ENCODE measurements around the gene TBL1X. TPM values are rescaled to one million over a fixed set of nuclear protein-coding genes. Genes with fewer than 3 reads are reported as not detected.

Gene TBL1X
- total and polyA plus RNA-seq, 2 experiments from 2014 or later, result 8.7 to 26.9 TPM

GRCh38 chrX:9677098-9677739 lies 212.4 kb downstream of the TBL1X start:
- no peak overlapping the region for H3K4me2 ChIP-seq
- no peak for DNase-seq (ENCODE audit: low spot score)

More at GRCh38 chrX:9677098-9677739, 212.4 kb downstream of the TBL1X start:
- no peak overlapping the region for H3K4me3 Mint-ChIP-seq
- H2AFZ ChIP-seq, result no peak overlapping the region
- no peak for ATAC-seq
- no peaks in the 10 kb centered on the region for H3K27me3 Mint-ChIP-seq (ENCODE audit: insufficient read depth, low read depth, poor library complexity)
- no peaks in the 10 kb centered on the region for H3K36me3 ChIP-seq (ENCODE audit: insufficient read depth)
- no peaks in the 10 kb centered on the region for H3F3A ChIP-seq (replicated peaks; ENCODE audit: low read depth)
- no peaks in the 10 kb centered on the region for H3K9me2 ChIP-seq (ENCODE audit: insufficient read depth)
- H3K4me1 ChIP-seq (ENCODE audit: insufficient read depth), result no peaks in the 10 kb centered on the region
- no peaks in the 10 kb centered on the region for H4K20me1 ChIP-seq (replicated peaks; ENCODE audit: insufficient read depth)
- H3K4me1 Mint-ChIP-seq, result peaks cover 7% of the 10 kb centered on the region
- H3K27ac Mint-ChIP-seq, result no peak overlapping the region
- TF ChIP-seq CTCF (conservative IDR thresholded peaks at IDR 0.05; ENCODE audit: low read depth in 2 of 2) (no peak), NANOG (IDR thresholded peaks at IDR 0.05; ENCODE audit: borderline replicate concordance) (no peak), POLR2AphosphoS5 (IDR thresholded peaks at IDR 0.05; ENCODE audit: low read depth) (no peak), REST (IDR thresholded peaks at IDR 0.05; ENCODE audit: unreplicated experiment) (no peak)
- H3K36me3 Mint-ChIP-seq (ENCODE audit: low read depth), result peaks cover 8% of the 10 kb centered on the region; the same call in 2 of the 3 replicates
- no peaks in the 10 kb centered on the region for H3K79me2 ChIP-seq (replicated peaks; ENCODE audit: insufficient read depth)
- H3K27ac ChIP-seq (ENCODE audit: low read depth), result no peak overlapping the region
- H3K27me3 ChIP-seq (ENCODE audit: insufficient read depth), result no peaks in the 10 kb centered on the region
- H3K9me3 Mint-ChIP-seq, result no peaks in the 10 kb centered on the region; the same call in 2 of the 3 replicates
- H3K4me3 ChIP-seq, result no peak overlapping the region

Data from GM23338 (cell line).